Stimulated activated CD4-positive, alpha-beta T cell treated with anti-CD3 and anti-CD28 coated beads, TNF-alpha, amount 100 ng/mL, for 48 hours (primary cell): ENCODE measurements around the gene IPPK.

Experiments used
- DNase-seq, 3 donors: peaks; one replicate each; pipeline ENCODE4 v3.0.0-alpha.2; 2020; ENCODE audit warnings: low read depth in 3 of 3

IPPK gene

GRCh38 chr9:92657296-92658094, 12.4 kb downstream of the IPPK start:
- DNase-seq: no peak

- no peak for DNase-seq
Measured at GRCh38 chr9:92656537-92656925, 13.4 kb downstream of the IPPK start.

GRCh38 chr9:92655896-92656536, 13.9 kb downstream of the IPPK start:
- DNase-seq: no peak

GRCh38 chr9:92655366-92655765, 14.6 kb downstream of the IPPK start:
- DNase-seq: no peak

- DNase-seq: no peak
Measured at GRCh38 chr9:92654481-92655301, 15.2 kb downstream of the IPPK start.

- no peak for DNase-seq
Measured at GRCh38 chr9:92652461-92652860, 17.5 kb downstream of the IPPK start.

GRCh38 chr9:92650839-92651621, 18.9 kb downstream of the IPPK start:
- no peak for DNase-seq

GRCh38 chr9:92650296-92650695, 19.6 kb downstream of the IPPK start:
- DNase-seq: no peak

- DNase-seq: no peak
Measured at GRCh38 chr9:92649007-92649406, 20.9 kb downstream of the IPPK start.

- DNase-seq: no peak
Measured at GRCh38 chr9:92648474-92648971, 21.4 kb downstream of the IPPK start.

- no peak for DNase-seq
Measured at GRCh38 chr9:92647671-92648473, 22.1 kb downstream of the IPPK start.

GRCh38 chr9:92645041-92645440, 24.9 kb downstream of the IPPK start:
- DNase-seq: no peak

GRCh38 chr9:92644278-92644677, 25.7 kb downstream of the IPPK start:
- DNase-seq: no peak

GRCh38 chr9:92642564-92642963, 27.4 kb downstream of the IPPK start:
- no peak for DNase-seq

GRCh38 chr9:92642041-92642451, 27.9 kb downstream of the IPPK start:
- DNase-seq: no peak

- no peak for DNase-seq
Measured at GRCh38 chr9:92641092-92641809, 28.7 kb downstream of the IPPK start.

GRCh38 chr9:92640398-92641091, 29.4 kb downstream of the IPPK start:
- no peak for DNase-seq

- no peak for DNase-seq
Measured at GRCh38 chr9:92639791-92640271, 30.1 kb downstream of the IPPK start.

GRCh38 chr9:92639124-92639523, 30.8 kb downstream of the IPPK start:
- DNase-seq: no peak
